Measurements from ENCODE around the gene DCAF12.

The DCAF12 gene

DNA sequence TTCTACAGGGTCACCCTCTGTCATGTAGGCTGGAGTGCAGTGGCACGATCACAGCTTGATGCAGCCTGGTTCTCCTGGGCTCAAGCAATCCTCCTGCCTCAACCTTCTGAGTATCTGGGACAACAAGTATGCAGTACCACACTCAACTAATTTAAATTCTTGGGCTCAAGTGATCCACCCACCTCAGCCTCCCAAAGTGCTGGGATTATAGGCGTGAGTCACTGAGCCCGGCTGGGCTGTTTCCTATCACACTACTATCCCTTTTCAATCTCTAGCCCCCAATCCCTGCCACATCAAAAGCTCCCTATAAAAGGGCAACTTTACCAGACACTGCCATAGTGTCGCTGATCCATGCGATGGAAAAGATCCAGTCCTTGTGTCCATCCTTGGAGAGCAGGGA lies 20.4 kb downstream of the DCAF12 start:
- no peak for DNase-seq (ENCODE audit: low read depth)
- no peak overlapping the region for H3K4me3 ChIP-seq (ENCODE audit: low read length)
- TF ChIP-seq, protein P1, sequence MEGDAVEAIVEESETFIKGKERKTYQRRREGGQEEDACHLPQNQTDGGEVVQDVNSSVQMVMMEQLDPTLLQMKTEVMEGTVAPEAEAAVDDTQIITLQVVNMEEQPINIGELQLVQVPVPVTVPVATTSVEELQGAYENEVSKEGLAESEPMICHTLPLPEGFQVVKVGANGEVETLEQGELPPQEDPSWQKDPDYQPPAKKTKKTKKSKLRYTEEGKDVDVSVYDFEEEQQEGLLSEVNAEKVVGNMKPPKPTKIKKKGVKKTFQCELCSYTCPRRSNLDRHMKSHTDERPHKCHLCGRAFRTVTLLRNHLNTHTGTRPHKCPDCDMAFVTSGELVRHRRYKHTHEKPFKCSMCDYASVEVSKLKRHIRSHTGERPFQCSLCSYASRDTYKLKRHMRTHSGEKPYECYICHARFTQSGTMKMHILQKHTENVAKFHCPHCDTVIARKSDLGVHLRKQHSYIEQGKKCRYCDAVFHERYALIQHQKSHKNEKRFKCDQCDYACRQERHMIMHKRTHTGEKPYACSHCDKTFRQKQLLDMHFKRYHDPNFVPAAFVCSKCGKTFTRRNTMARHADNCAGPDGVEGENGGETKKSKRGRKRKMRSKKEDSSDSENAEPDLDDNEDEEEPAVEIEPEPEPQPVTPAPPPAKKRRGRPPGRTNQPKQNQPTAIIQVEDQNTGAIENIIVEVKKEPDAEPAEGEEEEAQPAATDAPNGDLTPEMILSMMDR (IDR thresholded peaks at IDR 0.05; ENCODE audit: insufficient read depth, low read depth, low read length, missing control alignments) = no peak

- DNase-seq (ENCODE audit: low read depth) = no peak
- no peak overlapping the region for H3K4me3 ChIP-seq (ENCODE audit: low read length)
- TF ChIP-seq, protein P1 (IDR thresholded peaks at IDR 0.05; ENCODE audit: insufficient read depth, low read depth, low read length, missing control alignments) = no peak
Measured at GRCh38 chr9:34102796-34103195, 23.7 kb downstream of the DCAF12 start.

- DNase-seq (ENCODE audit: low read depth) = no peak
- TF ChIP-seq, protein P1 (IDR thresholded peaks at IDR 0.05; ENCODE audit: insufficient read depth, low read depth, low read length, missing control alignments) = no peak
- no peak overlapping the region for H3K4me3 ChIP-seq (ENCODE audit: low read length)
Measured at GRCh38 chr9:34098307-34098706, 28.2 kb downstream of the DCAF12 start.

DNA sequence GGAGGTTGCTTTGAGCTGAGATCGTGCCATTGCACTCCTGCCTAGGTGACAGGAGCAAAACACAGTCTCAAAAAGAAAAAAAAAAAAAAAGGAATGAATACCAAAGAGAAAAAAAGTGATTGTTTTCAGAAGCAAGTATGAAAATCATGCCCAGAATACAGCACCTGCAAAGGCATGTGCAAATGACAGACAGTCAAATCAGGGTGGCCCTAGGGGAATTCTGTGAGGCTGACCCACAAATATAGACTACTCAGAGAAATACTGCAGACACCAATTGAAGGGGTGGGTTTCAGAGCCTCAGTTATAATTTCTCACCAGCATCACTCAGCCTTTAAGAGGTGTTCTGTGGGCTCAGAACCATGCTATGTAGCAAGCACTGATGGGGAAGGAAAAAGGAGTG lies 28.6 kb downstream of the DCAF12 start:
- DNase-seq (ENCODE audit: low read depth) = no peak
- H3K4me3 ChIP-seq (ENCODE audit: low read length) = no peak overlapping the region
- TF ChIP-seq, protein P1 (IDR thresholded peaks at IDR 0.05; ENCODE audit: insufficient read depth, low read depth, low read length, missing control alignments) = no peak

DNA sequence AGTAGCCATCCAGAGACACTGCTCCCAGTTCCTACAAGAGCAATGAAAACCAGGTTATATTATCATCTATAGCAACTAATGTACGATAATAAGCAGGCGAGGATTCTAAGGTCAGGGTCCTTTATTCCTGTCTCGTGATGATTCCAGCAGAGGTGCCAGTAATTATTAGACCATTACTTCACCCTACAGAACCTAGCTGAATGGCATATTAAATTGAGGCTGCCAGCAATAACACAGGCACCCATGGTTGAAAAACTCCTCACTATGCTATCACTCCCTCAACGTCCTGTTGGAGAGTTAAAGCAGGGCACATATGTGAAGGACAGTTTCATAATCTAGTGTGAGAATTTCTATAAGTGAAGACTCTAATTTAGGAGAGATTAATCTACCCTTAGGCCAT lies 29.7 kb downstream of the DCAF12 start:
- H3K4me3 ChIP-seq (ENCODE audit: low read length) = no peak overlapping the region
- TF ChIP-seq, protein P1 (IDR thresholded peaks at IDR 0.05; ENCODE audit: insufficient read depth, low read depth, low read length, missing control alignments) = no peak
- DNase-seq (ENCODE audit: low read depth) = no peak

DNA sequence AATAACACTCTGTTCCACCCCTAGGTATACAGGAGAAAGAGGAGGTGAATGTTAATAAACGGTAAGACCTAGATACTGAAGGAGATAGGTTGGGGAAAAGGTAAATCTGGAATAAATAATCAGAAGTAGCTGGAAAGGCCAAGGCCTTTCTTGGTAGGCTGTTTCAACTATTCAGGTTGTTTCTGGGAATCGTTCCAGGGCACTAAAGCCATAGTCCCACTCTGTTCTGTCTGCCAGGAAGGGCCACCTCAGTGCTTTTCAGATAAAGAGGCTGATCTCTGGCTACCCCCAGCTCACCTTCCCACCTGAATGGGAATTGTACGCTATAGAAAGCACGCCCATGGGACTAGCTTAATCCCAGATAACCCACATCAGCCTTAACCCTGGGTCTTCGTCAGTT lies 32.9 kb downstream of the DCAF12 start:
- DNase-seq (ENCODE audit: low read depth) = no peak
- TF ChIP-seq, protein P1 (IDR thresholded peaks at IDR 0.05; ENCODE audit: insufficient read depth, low read depth, low read length, missing control alignments) = no peak
- H3K4me3 ChIP-seq (ENCODE audit: low read length) = no peak overlapping the region

DNA sequence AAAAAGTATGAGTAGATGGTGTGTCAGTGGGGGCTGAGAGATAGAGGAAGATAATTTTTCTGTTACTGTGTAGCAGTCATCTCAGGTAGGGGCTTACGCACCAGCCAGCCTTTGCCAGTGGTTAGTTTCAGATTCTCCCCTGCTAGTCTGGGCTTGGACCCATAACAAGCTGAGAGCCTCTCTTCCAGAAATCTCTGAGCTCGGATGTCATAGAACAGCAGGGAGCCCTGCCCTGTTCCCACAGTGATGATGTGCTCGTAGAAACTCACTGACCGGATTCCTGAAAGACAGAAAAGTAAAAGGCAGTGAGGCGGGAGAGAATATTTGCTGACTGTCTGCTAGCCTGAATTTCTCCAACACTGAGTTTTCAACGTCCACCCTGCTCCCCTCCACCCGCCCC lies 37.2 kb downstream of the DCAF12 start:
- TF ChIP-seq, protein P1 (IDR thresholded peaks at IDR 0.05; ENCODE audit: insufficient read depth, low read depth, low read length, missing control alignments) = no peak
- no peak for DNase-seq (ENCODE audit: low read depth)
- H3K4me3 ChIP-seq (ENCODE audit: low read length) = no peak overlapping the region

Data from epithelial cell of esophagus (primary cell).